Suppressor macrophage treated with lipopolysaccharide for 1 hour (primary cell): ENCODE results near the gene ELFN1.

ENCODE experiments used
- DNase-seq, 3 donors: peaks; one replicate each; pipeline ENCODE4 v3.0.0-alpha.2; 2020 to 2022

ELFN1 gene

DNA sequence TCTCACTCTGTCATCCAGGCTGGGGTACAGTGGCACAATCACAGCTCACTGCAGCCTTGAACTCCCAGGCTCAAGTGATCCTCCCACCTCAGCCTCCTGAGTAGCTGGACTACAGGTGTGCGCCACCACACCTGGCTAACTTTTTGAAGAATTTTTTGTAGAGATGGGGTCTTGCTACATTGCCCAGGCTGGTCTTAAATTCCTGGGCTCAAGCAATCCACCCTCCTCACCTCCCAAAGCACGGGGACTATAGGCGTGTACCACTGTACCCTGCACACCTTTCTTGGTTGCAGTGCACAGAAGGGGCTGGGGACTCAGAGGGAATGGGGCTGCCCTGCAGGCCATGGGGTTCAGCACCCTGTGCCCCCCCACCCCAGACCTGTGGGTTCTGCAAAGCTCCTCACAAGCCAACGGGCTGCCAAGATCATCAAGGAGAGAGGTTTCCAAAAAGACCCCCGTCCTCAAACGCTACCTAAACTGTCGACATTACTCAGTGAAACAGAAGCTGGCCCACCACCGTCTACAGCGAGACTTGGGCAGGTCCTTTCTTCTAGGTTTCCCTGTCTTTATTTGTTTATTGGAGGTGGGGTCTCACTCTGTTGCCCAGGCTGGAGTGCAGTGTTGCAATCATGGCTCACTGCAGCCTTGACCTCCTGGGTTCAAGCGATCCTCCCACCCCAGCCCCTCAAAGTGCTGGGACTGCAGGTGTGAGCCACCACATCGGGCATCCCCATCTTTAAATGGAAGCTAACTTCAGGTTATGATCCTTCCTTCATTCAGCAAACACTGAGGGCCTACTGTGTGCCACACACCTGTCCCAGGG is 26.6 kb upstream of the ELFN1 start:
- no peak for DNase-seq

DNA sequence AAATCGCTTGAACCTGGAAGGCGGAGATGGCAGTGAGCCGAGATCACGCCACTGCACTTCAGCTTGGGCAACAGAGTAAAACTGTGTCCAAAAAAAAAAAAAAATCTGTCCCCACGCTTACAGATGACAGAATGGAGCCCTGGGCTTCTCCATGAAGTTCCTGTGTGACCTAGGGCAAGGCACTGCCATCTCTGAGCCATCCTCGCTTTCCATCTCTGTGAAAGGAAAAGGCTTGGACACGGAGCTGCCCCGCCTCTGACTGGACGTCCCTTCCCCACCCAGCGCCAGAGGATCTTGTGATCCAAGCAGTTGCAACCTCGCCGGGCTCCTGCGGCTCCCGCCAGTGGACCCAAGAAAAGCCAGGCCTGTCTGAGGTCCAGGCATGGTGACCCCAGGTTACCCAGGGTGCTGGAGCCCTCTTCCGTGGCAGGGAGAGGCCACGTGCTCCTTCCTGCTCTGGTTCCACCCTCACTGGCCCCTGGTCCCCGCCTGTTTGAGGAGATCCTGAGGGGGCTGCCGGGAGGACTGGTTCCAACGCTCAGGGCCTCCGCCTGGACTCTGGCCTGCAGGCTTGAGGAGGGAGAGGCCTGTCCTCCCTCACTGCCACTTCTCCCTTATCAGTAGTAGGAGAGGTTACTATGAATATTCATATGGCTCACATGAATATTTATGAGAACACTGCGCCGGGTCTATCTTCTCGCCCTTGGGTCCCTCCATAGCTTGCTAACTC is 25.6 kb upstream of the ELFN1 start:
- DNase-seq: no peak

DNA sequence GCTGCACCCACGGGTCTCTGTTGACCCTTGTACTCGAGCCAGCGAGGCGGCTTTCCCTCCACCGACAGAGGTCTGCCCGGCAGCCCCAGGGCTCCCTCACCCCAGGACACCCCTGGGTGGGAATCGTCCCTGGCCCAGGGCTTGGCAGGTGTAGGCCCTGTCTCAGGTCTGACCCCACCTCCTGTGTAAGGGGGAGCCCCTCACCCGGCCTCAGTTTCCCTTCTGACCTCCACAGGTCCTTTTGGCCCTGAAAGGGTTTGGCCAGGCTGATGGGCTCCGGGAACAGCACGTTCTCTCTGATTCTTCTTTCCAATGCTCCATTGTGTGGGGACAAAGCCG is 25.0 kb upstream of the ELFN1 start:
- DNase-seq: no peak

DNA sequence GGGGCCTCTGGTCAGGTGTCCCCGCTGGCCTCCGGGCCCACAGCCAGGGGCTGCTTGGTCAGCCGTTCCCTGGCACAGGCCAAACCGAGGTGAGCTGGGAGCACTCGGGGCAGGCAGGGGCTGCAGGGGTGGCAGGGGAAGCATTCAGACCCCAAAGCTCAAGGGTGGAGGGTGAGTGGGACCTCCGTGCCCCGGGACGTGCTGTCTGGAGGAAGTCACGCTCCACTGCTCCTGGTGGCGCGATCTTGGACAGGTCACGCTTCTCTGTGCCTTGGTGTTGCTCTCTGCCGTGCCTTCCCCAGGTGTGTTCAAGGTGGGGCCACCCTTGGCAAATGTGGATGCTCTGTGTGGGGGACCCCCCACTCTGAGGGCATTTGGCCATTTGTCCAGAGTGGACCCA is 24.6 kb upstream of the ELFN1 start:
- no peak for DNase-seq

DNA sequence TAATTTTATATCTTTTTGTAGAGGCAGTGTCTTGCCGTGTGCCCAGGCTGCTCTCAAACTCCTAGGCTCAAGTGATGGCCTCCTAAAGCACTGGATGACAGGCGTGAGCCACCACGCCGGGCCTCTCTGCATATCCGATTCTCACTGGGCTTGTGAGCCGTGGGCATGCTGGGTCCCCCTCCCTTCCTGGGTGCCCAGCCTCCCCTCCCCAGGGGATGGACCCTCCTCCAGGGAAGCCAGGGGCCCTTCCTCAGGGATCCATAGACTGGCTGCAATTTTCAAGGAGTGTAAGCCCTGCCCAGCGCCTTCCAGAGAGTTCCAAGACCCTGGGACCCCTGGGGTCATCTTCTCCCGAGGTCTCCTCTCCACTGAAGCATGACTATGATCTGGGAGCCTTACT is 23.7 kb upstream of the ELFN1 start:
- DNase-seq: no peak

DNA sequence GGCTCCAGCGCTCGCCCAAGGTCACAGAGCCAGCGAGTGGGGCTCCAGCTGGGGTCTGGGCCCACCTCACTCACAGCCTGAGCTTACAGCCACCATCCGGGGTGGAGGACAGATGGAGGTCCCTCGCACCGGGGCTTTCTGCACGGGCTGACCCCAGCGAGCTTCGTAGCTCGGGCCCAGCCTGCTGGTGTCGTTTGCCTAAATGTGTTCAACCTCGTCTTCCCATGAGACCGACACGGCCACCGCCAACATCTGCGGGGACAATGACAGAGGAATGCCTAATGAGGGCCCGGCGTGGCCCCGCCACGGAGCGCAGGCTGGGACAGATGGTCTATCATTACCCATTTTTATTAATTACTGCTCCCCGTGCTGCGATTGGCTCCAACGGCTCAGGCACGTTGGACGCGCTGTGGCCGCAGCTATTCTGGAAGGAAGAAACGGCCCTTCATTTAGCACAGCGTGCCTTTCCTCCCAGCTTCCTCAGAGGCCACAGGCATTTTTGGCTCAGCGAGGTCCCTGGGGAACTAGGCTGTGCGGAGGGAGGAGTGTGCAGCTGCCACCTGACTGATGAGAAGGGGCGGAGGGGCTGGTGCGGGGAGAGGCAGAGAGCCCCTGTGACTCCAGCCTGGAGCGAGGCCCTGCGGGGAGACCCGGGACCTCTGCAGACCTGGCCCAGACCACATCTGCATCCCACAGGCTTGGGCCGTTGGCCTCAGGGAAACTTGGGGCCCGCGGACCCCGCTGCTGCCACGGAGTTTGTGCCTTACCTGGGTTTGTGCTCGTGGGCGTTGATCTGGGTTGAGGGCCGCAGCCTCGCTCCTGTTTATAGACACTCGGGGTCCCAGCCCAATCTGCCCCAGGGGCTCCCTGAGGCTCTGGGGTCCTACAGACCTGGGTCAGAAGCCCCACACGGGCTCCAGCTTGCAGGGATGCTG is 22.9 kb upstream of the ELFN1 start:
- no peak for DNase-seq

DNA sequence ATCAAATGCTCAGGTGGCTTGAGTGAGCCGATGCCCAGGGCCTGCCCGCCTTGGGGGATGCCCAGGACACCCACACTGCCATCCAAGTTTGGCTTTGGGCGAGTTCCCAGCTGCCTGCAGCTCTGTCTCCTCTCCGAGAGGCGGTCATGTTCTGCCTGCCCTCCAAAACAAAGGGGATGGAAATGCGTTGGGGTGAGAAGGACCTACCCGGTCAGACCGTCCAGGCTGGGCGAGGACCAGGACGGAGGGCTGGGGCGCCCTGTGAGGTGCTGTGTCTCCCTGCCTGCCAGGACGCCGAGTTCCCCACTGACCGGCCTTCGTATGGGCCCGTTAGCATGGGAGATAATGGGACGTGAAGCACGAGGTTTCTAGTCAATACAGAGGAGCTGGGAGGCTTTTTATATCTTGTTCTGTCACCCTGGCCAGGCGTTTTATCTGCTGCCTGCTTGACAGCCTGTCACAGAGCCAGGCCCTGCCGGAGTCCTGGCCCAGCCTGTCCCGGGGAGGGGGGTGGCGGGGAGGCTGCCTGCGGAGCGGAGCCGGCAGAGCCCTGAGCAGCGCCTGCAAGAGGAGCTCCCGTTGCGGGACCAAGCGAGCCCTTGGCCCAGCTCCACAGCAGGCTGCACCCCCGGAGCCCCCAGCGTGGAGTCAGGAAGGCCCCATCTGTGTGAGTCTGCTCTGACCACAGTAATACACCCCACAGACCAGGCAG is 22.0 kb upstream of the ELFN1 start:
- no peak for DNase-seq

DNA sequence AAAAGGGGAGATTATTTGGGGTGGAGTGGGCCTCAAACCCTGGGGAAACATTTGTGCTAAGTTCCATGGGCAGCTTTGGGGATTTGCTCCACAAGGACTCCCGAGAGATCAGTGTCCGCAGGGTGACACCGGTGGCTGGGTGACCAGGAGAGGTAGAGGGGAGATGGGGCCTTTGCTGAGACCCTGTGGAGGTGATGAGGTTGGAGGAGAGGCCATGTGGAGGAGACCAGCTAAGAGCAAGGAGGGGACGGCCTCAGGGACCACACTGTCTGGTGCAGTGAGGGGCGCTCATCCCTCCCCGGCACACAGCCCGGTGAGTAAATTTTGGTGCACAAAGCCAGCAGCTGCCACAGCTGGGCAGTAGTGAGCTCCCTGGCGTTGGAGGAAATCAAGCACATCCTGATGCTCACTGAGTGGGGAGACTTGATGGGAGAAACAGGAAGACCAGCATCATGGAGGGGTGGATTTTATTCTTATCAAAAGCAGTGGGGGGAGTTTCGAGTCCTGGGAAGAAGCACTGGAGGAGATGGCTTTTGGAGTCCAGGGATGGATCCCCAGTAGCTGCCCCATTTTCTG is 20.2 kb upstream of the ELFN1 start:
- DNase-seq: no peak

DNA sequence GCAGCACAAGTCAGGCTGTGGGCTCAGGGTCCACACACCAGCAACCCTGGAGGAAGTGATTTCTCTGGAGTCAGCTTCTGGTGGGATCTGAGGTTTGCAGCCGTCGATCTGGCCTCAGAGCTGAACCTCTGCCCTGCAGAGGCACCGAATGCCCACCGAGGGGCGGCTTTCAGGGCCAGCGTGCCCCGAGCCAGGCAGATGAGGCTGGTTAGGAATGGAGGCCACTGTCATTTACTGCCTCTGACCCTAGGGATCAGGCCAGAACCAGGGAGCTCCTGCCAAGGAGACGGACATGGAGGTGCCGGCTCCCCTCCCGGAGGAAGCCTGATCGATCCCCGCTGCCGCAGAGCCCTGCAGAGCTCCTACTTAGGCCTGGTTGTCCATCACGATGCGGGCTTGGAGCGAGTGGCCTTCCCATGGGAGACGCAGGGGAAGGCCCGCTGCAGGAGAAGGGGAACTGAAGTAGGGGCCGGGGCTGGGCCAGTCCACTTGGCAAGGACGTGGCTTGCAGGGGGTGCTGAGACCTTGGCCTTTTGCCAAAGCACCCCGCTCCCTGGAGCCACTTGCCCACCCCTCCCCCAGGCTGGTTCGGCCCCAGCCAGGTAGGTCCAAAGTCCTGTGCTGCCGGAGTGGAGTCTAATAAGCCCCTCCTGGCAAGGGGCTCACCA is 19.6 kb upstream of the ELFN1 start:
- DNase-seq: no peak

DNA sequence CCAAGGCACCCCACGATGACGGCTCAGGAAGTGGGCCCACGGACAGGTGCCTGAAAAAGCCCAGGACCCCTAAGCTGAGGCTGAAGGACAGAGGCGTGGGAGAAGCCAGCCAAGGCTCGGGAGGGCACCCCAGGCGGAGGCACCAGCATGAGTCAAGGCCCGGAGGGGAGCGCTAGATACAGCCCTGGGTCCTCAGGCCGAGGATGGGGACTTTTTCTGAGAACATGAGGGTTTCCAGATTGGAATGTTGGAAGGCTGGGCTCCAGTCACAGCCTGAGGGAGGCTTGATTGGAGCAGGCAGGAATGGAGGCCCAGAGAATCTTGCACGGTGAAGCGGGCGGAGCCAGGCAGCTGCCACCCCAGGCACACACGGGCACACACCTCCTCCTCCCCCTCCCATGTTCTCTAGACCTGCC is 19.0 kb upstream of the ELFN1 start:
- DNase-seq: no peak

DNA sequence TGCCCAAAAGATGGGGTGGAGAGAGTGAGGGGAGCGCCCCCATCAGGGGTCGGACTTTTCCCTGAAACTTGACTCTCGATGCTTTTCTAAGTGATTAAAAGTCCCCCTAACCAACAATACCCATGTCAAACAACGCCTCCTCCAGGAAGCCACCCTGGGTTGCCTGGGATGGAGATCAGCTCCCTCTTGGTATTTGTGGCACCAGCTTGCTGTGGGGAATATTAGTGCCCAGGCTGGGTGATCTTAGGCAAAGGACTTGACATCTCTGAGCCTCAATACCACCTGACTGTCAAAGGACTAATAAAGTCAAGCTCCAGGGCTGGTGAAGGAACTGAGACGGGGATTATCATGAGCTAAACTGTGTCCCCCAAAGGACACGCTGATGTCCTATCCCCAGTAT is 18.2 kb upstream of the ELFN1 start:
- no peak for DNase-seq

DNA sequence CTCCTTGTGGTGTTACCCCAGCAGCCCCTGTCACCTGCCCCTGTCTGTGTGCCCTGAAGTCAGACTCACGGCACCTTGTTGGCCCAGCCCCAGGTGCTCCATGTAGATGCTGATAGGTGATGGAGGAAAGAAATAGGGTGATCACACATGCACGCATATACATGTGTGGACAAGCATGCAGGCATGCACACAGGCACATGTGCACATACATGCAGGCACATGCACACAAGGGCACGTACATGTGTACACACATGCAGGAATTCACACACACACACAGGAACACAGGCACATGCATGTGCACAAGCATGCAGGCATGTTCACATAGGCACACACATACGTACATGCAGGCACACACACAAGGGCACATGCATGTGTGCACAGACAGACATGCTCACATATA is 16.6 kb upstream of the ELFN1 start:
- DNase-seq: no peak

DNA sequence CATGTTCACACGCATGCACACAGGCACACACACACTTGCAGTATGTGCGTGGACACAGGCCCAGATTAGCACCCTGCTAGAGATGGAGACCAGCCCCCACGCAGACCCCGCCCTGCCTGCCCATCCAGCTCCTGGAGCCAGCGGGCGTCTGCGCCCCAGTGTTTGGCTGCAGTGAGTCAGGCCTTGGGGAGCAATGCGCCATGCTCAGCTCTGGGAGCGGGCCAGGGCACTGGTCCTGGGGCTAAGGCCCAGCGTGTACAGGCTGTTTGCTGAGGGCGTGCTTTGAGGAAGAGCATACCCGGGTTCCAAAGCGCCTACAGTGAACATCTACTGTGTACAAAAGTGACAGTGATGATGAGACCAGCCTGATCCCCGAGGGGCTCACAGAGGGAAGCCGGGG is 16.0 kb upstream of the ELFN1 start:
- DNase-seq: no peak

DNA sequence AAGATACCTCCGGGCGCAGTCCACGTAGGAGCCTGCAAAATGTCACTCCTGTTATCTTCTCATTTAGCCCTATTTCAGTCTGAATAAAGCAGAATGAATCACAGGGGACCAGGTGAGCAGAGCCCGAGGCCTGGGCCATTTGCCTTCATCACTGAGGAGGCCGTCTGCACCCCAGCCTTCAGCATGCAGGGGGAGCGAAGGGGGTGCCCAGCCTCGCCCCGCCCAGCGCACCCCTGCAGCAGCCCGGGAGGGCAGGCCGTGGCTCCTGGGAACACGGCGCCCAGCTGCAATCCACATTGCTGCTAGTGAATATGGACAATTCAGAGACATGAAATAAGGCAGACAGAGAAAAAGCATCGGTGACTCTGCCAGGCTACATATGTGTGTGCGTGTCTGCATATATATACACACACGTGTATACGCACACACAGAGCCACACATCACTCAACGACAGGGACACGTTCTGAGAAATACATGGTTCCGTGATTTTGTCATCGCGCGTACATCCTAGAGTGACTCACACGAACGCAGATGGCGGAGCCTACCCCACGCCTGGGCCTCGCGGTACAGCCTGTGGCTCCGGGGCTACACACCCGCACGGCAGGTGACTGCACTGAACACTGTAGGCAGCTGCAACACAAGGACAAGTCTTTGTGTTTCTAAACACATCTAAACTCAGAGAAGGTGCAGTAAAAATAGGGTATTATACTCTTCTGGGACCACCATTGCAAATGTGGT is 15.2 kb upstream of the ELFN1 start:
- no peak for DNase-seq

DNA sequence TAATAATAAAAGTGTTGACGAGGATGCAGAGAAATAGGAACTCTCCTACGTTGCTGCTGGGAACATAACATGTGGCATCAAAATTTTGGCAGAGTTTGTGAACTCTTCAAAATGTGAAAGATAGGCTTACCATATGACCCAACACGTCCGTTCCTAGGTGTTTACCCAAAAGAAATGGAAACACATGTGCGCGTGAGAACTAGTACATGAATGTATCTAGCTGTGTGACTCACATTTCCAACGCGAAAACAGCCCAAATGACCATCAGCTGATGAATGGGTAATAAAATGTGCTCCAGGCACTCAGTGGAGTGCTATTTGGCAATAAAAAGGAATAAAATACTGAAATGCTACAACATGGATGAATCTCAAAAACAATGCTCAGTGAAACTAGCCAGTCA is 10.4 kb upstream of the ELFN1 start:
- DNase-seq: no peak

DNA sequence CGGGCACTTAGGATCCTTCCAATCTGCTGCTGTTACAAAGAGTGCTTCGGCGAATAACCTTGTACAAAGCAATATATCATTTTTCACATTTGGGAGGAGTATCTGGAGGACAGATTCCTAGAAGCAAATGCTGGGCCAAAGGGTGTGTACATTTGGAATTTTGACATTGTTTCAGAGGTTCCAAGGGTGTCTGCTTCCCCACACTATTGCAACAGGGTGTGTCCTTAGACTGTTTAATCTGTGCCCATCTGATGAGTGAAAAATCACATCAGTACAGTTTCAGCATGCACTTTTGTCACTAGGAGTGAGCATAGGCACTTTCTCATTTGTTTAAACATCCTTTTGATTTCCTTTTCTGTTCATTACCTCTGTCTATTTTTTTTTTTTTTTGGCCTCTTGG is 8.6 kb upstream of the ELFN1 start:
- DNase-seq: no peak

DNA sequence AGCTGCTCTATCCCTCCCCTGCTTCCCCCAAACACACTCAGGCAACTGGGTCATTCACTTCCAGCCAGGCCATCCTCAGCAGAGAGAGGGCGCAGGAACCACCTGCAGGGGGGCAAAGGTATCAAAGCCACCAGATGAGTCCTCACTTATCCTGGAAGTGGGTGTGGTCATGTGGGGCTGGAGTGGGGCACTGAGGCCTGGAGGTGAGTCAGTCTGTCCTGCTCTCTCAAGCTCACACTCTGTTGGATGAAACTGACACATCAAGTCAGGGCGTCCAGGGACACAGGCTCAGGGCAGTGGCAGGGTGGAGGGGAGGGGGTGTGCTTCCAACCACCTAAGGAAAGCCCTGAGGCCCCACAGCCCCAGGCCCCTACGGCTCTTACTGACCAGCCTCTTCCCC is 8.0 kb upstream of the ELFN1 start:
- no peak for DNase-seq

DNA sequence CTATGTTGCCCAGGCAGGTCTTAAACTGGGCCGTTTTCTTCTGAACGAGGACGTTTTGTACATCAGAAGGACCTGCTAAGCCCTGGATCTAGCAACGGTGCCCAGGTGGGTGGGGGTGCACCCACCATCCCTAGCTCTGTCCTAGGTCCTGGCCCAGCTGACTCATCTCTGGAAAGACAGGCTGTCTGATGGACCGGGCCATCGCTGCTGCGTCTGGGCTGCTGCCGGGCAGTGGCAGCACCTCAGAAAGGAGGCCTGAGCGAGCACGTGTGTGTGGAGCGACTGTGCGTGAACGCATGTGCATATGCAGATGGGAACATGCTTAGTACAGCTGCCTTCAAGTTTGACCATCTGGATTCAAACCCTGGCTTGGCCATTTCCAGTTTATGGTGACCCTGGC is 7.3 kb upstream of the ELFN1 start:
- DNase-seq: no peak

DNA sequence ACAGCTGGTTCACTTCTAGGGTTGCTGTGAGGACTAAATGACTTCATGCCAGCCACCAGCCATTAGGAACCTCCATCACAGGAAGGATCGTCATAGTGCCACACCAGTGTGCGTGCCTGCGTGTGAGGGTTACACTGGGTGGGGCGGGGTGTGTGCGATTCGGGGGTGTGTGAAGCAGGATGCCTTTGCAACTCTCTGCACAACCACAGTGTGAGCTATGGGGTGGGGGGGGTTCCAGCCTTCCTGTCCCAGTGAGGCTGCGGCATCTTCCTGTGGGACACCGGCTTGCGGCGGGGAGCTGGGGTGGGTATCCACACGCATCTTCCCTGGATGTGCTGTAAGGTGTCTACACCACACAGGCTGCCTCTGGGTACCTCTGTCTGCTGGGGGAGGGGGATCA is 6.9 kb upstream of the ELFN1 start:
- no peak for DNase-seq

DNA sequence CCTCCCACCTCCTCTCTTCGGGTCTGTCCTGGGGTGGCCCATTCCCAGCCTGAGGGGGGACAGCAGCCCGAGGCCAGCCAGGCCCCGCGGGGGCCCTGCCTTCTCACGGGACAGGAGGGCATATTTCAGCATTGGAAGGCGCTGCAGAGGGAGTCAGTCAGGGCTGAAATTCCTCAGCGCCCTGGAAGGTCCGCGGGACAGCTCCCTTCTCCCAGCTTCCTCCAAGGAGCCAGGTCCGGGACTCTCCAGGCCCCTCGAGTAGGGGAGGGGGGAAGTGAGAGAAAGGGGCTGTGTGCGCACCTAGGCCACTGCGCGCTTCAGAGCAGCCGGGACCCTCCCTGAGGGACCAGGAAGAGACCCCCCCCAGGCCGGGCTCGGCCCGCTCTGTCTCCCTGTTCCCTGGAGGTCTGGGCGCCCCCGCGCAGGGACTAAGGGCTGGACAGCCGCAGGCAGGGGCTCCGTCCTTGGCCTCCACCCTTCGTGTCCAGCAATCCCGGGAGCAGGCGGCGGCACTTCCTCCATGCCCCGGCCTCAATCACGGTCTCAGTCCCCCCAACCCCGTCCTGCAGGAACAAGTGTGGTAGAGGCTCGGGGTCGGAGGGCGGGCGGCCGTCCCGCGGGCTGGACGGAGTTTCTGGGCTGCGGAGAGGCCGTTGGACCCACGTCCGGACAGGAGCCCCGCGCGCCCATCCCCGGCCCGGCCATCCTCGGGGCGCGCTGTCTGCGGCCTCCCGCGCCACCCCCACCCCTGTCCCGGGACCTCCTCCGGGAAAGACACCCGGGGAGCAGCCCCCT is 6.0 kb upstream of the ELFN1 start:
- DNase-seq: no peak
